PFSK-1 (cell line): Measurements from ENCODE around the gene ZC3H13.

ENCODE experiments used
- FOXP2 ChIP-seq: optimal IDR thresholded peaks from 2 replicates; pipeline ENCODE3; 2011; ENCODE audit warnings: borderline replicate concordance, control low read depth, inconsistent platforms; ENCODE audit not compliant: insufficient read depth; ENCODE audit errors: extremely low read length, extremely low read depth
- POLR2AphosphoS5 ChIP-seq: IDR thresholded peaks from 2 replicates; pipeline ENCODE4 v1.6.1; 2012; ENCODE audit warnings: low read depth, mild to moderate bottlenecking, control low read depth, low read length, moderate library complexity
- SIN3A ChIP-seq: IDR thresholded peaks from 2 replicates; pipeline ENCODE4 v1.6.1; 2012; ENCODE audit warnings: mild to moderate bottlenecking, low read length, moderate library complexity, borderline replicate concordance; ENCODE audit not compliant: insufficient read depth
- TAF1 ChIP-seq: IDR thresholded peaks from 2 replicates; pipeline ENCODE4 v1.6.1; 2012; ENCODE audit warnings: low read length, control low read depth, borderline replicate concordance; ENCODE audit not compliant: insufficient read depth
- TF ChIP-seq, protein P1 (sequence below), 2 experiments: IDR thresholded peaks; 2 replicates each; pipeline versions ENCODE4 v1.6.1 to v1.8.0; 2011 to 2012; ENCODE audit warnings: low read depth in 2 of 2, low read length in 2 of 2, control low read depth in 1 of 2, inconsistent platforms in 1 of 2, mild to moderate bottlenecking in 1 of 2, moderate library complexity in 1 of 2; ENCODE audit not compliant: insufficient read depth in 1 of 2

ZC3H13 gene

DNA sequence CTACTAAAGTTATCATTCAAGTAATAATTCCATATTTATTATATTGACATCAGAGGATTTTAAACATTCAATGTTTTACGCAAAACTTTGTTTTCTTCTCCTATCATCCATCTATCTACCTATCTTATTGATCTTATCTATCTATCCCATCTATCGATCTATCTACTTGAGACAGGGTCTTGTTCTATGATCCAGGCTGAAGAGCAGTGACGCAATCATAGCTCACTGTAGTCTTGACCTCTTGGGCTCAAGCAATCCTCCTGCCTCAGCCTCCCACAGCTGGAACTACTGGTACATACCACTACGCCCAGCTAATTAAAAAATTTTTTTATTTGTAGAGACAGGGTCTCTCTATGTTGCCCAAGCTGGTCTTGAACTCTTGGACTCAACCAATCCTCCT is 27.4 kb downstream of the ZC3H13 start:
- TF ChIP-seq TAF1 (no peak), POLR2AphosphoS5 (no peak), FOXP2 (no peak), SIN3A (no peak)
- TF ChIP-seq, protein P1, sequence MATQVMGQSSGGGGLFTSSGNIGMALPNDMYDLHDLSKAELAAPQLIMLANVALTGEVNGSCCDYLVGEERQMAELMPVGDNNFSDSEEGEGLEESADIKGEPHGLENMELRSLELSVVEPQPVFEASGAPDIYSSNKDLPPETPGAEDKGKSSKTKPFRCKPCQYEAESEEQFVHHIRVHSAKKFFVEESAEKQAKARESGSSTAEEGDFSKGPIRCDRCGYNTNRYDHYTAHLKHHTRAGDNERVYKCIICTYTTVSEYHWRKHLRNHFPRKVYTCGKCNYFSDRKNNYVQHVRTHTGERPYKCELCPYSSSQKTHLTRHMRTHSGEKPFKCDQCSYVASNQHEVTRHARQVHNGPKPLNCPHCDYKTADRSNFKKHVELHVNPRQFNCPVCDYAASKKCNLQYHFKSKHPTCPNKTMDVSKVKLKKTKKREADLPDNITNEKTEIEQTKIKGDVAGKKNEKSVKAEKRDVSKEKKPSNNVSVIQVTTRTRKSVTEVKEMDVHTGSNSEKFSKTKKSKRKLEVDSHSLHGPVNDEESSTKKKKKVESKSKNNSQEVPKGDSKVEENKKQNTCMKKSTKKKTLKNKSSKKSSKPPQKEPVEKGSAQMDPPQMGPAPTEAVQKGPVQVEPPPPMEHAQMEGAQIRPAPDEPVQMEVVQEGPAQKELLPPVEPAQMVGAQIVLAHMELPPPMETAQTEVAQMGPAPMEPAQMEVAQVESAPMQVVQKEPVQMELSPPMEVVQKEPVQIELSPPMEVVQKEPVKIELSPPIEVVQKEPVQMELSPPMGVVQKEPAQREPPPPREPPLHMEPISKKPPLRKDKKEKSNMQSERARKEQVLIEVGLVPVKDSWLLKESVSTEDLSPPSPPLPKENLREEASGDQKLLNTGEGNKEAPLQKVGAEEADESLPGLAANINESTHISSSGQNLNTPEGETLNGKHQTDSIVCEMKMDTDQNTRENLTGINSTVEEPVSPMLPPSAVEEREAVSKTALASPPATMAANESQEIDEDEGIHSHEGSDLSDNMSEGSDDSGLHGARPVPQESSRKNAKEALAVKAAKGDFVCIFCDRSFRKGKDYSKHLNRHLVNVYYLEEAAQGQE (IDR thresholded peaks at IDR 0.05; ENCODE audit: insufficient read depth in 1 of 2, low read depth in 2 of 2, low read length in 2 of 2): no peak

- TF ChIP-seq FOXP2: no peak
- no peak for TF ChIP-seq POLR2AphosphoS5
- TF ChIP-seq, protein P1 (IDR thresholded peaks at IDR 0.05; ENCODE audit: insufficient read depth in 1 of 2, low read depth in 2 of 2, low read length in 2 of 2): no peak
- TF ChIP-seq SIN3A: no peak
- no peak for TF ChIP-seq TAF1
Observed at GRCh38 chr13:46022481-46022880, 30.1 kb downstream of the ZC3H13 start.

GRCh38 chr13:46016216-46016615 is 36.3 kb downstream of the ZC3H13 start:
- no peak for TF ChIP-seq TAF1
- TF ChIP-seq SIN3A: no peak
- no peak for TF ChIP-seq POLR2AphosphoS5
- TF ChIP-seq, protein P1 (IDR thresholded peaks at IDR 0.05; ENCODE audit: insufficient read depth in 1 of 2, low read depth in 2 of 2, low read length in 2 of 2): no peak
- no peak for TF ChIP-seq FOXP2

DNA sequence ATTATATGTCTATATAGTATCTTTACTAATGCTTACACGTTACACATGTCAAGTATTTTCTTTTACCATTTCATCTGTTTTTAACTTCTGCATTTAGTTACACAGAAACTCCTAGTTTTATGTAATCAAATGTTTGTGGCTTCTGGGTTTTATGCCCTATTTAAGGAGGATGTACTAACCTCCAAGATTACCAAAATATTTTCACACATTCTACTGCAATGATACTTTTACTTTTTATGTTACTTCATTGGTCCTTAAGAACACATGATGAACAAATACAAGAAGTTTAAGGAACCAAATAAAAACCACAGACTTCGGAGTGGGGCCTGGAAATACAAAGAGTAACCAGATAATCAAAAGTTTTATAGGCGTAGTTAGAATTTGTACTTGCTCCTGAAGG is 37.2 kb downstream of the ZC3H13 start:
- TF ChIP-seq SIN3A: no peak
- TF ChIP-seq TAF1: no peak
- TF ChIP-seq POLR2AphosphoS5: no peak
- TF ChIP-seq, protein P1 (IDR thresholded peaks at IDR 0.05; ENCODE audit: insufficient read depth in 1 of 2, low read depth in 2 of 2, low read length in 2 of 2): no peak
- TF ChIP-seq FOXP2: no peak

- TF ChIP-seq POLR2AphosphoS5: no peak
- TF ChIP-seq FOXP2: no peak
- TF ChIP-seq TAF1: no peak
- TF ChIP-seq, protein P1 (IDR thresholded peaks at IDR 0.05; ENCODE audit: insufficient read depth in 1 of 2, low read depth in 2 of 2, low read length in 2 of 2): no peak
- TF ChIP-seq SIN3A: no peak
Observed at GRCh38 chr13:46012404-46012803, 40.1 kb downstream of the ZC3H13 start.
